H1 (cell line): Measurements from ENCODE around the gene LRPPRC. TPM values are rescaled to one million over a fixed set of nuclear protein-coding genes. Genes with fewer than 3 reads are reported as not detected.

Source experiments
- ATF2 ChIP-seq: IDR thresholded peaks from 2 replicates; pipeline ENCODE4 v1.6.1; 2012; ENCODE audit warnings: low read length, inconsistent platforms
- BACH1 ChIP-seq: IDR thresholded peaks from 2 replicates; pipeline ENCODE4 v1.6.1; 2012; ENCODE audit warnings: low read length, improper control_type of control experiment
- CEBPB ChIP-seq: IDR thresholded peaks from 2 replicates; pipeline ENCODE4 v1.6.1; 2012; ENCODE audit warnings: low read depth, low read length
- CHD1 ChIP-seq: IDR thresholded peaks from 2 replicates; pipeline ENCODE4 v1.6.1; 2012; ENCODE audit warnings: low read depth, low read length, improper control_type of control experiment
- CREB1 ChIP-seq: IDR thresholded peaks from 2 replicates; pipeline ENCODE4 v1.6.1; 2012; ENCODE audit warnings: inconsistent platforms
- E2F6 ChIP-seq: IDR thresholded peaks from 2 replicates; pipeline ENCODE4 v1.6.1; 2012; ENCODE audit warnings: inconsistent platforms
- EGR1 ChIP-seq: IDR thresholded peaks from 2 replicates; pipeline ENCODE4 v1.6.1; 2011; ENCODE audit warnings: low read depth, low read length, borderline replicate concordance
- EP300 ChIP-seq, 2 experiments: IDR thresholded peaks; 1 replicate in 1 of 2; 2 replicates in 1 of 2; pipeline ENCODE4 v1.6.1; 2011 to 2012; ENCODE audit warnings: low read depth in 2 of 2, low read length in 2 of 2, mild to moderate bottlenecking in 2 of 2, borderline replicate concordance in 1 of 2, inconsistent platforms in 1 of 2, moderate library complexity in 1 of 2
- EZH2 ChIP-seq: fragments of 200-600 bp; sonication (generic); IDR thresholded peaks from 2 replicates; pipeline ENCODE4 v1.7.1; 2012; ENCODE audit warnings: low read depth, mild to moderate bottlenecking, moderate library complexity, low read length, inconsistent platforms; ENCODE audit not compliant: severe bottlenecking
- FOSL1 ChIP-seq: IDR thresholded peaks from 2 replicates; pipeline ENCODE4 v1.6.1; 2011; ENCODE audit warnings: mild to moderate bottlenecking, low read depth, low read length, moderate library complexity; ENCODE audit not compliant: insufficient read depth
- HDAC2 ChIP-seq, 2 experiments: fragments of 300-600 bp in 1 of 2; sonication (generic) in 1 of 2; IDR thresholded peaks; 2 replicates each; pipeline ENCODE4 v1.6.1; 2011 to 2012; ENCODE audit warnings: low read depth in 2 of 2, low read length in 2 of 2, mild to moderate bottlenecking in 2 of 2, moderate library complexity in 2 of 2, borderline replicate concordance in 1 of 2, inconsistent platforms in 1 of 2
- JUND ChIP-seq: IDR thresholded peaks from 2 replicates; pipeline ENCODE4 v1.6.1; 2011; ENCODE audit warnings: mild to moderate bottlenecking, improper control_type of control experiment, low read length
- KDM5A ChIP-seq: fragments of 200-600 bp; IDR thresholded peaks from 2 replicates; pipeline ENCODE4 v1.7.1; 2012; ENCODE audit warnings: mild to moderate bottlenecking, low read length, inconsistent platforms, mixed read lengths
- MAFK ChIP-seq: IDR thresholded peaks from 2 replicates; pipeline ENCODE4 v1.6.1; 2012; ENCODE audit warnings: low read depth, mild to moderate bottlenecking, improper control_type of control experiment, low read length
- NANOG ChIP-seq: IDR thresholded peaks from 2 replicates; pipeline ENCODE4 v1.6.1; 2011; ENCODE audit warnings: low read length, low read depth, mild to moderate bottlenecking, inconsistent platforms; ENCODE audit not compliant: insufficient read depth, poor library complexity, severe bottlenecking
- POLR2A ChIP-seq, 2 experiments: IDR thresholded peaks; 1 replicate in 1 of 2; 2 replicates in 1 of 2; pipeline ENCODE4 v1.6.1; 2011; ENCODE audit warnings: low read depth in 2 of 2, low read length in 2 of 2, mild to moderate bottlenecking in 2 of 2; ENCODE audit errors: control extremely low read depth in 1 of 2
- SIRT6 ChIP-seq: IDR thresholded peaks from one replicate; pipeline ENCODE4 v1.7.1; 2012; ENCODE audit warnings: low read length, inconsistent platforms
- SIX5 ChIP-seq: IDR thresholded peaks from 2 replicates; pipeline ENCODE4 v1.6.1; 2011; ENCODE audit warnings: mild to moderate bottlenecking, low read depth, low read length
- TAF1 ChIP-seq: IDR thresholded peaks from 2 replicates; pipeline ENCODE4 v1.6.1; 2011; ENCODE audit warnings: mild to moderate bottlenecking, low read depth, low read length
- TAF7 ChIP-seq: optimal IDR thresholded peaks from 2 replicates; pipeline ENCODE3; 2011; ENCODE audit warnings: low read depth, mild to moderate bottlenecking, inconsistent platforms, low read length, moderate library complexity, borderline replicate concordance
- TBP ChIP-seq: IDR thresholded peaks from 2 replicates; pipeline ENCODE4 v1.6.1; 2011; ENCODE audit warnings: low read depth, low read length, improper control_type of control experiment
- TEAD4 ChIP-seq: IDR thresholded peaks from 2 replicates; pipeline ENCODE4 v1.6.1; 2012; ENCODE audit warnings: low read depth, low read length, inconsistent platforms, mixed read lengths
- polyA plus RNA-seq, 7 experiments: library from polyadenylated mRNA; depleted of rRNA in 3 of 7; stranded (reverse) in 5 of 7; unstranded in 2 of 7; fragments of >200 nt in 5 of 7; fragments of 200-250 nt in 2 of 7; gene quantifications; 1 replicate in 5 of 7; 2 replicates in 1 of 7; 4 replicates in 1 of 7; pipeline versions ENCODE4 v1.2.1 to v1.2.3, GENCODE V29; 2011 to 2013; ENCODE audit warnings: missing spikeins in 2 of 7, mixed read lengths in 2 of 7
- total RNA-seq: library from RNA; stranded (reverse); fragmentation: NEBNext Ultra II Directional; extraction: Animal tissue kit (Norgen Biotek cat#: 25700); gene quantifications from 2 replicates; pipeline ENCODE4 v1.2.1, GENCODE V29; 2021

The LRPPRC gene
- total and polyA plus RNA-seq, 2 of the 8 experiments (the other 6 are each of a cell fraction or from before 2014, with no cell fraction given), result 43.4 to 167 TPM

- TF ChIP-seq ATF2 (no peak), CHD1 (peak; percentile 96), TAF1 (peak; percentile 98), TBP (peak; percentile 84), EP300 (IDR thresholded peaks at IDR 0.05; ENCODE audit: borderline replicate concordance in 1 of 2, low read depth in 2 of 2, low read length in 2 of 2) (peak in 1 of 2 experiments; percentile 98; a peak in 2 of 3 replicates), SIRT6 (no peak), TAF7 (peak; percentile 95), FOSL1 (no peak), BACH1 (peak; percentile 42; the same call in 1 of the 2 replicates), EGR1 (peak; percentile 79; the same call in 1 of the 2 replicates), TEAD4 (0 out of 2 replicates have a peak, but pooled peaks have one; percentile 49), JUND (peak; percentile 97), E2F6 (peak; percentile 38), NANOG (peak; percentile 9), EZH2 (no peak), POLR2A (IDR thresholded peaks at IDR 0.05; ENCODE audit: control extremely low read depth in 1 of 2, low read depth in 2 of 2, low read length in 2 of 2) (peak; percentile 83 to 96), SIX5 (peak; percentile 45), MAFK (no peak), CEBPB (no peak), CREB1 (peak; percentile 35; the same call in 1 of the 2 replicates), KDM5A (peak; percentile 60), HDAC2 (IDR thresholded peaks at IDR 0.05; ENCODE audit: borderline replicate concordance in 1 of 2, low read depth in 2 of 2, low read length in 2 of 2) (peak; percentile 56 to 60; a peak in 2 of 4 replicates)
Measured at GRCh38 chr2:43995733-43996533, at the start of gene LRPPRC (continued).
